Tibial artery (tissue), 4 donors: ENCODE data around the gene KAT2B.
"Not testable (repeated sequence)": the region's sequence is repeated elsewhere in the genome, so short reads cannot be mapped to it uniquely, and the experiment has no call there.

ENCODE experiments used
- DNase-seq, 2 donors: peaks; one replicate each; pipeline ENCODE4 v3.0.0-alpha.2; 2019
- H3K27ac ChIP-seq, 2 donors: fragments of 200-600 bp; sonication (generic) in 1 of 2; 1 replicate in 1 of 2; 2 replicates in 1 of 2; pipeline ENCODE4 v1.5.1; 2018 to 2019; ENCODE audit warnings: mild to moderate bottlenecking in 1 of 2
- H3K27me3 ChIP-seq, 2 donors: fragments of 200-600 bp; sonication (generic) in 1 of 2; one replicate each; pipeline versions ENCODE4 v1.5.1 to v1.6.0; 2016 to 2019
- H3K36me3 ChIP-seq, 3 donors: fragments of 200-600 bp; sonication (generic) in 2 of 3; one replicate each; pipeline ENCODE4 v1.5.1; 2016 to 2019; ENCODE audit warnings: mild to moderate bottlenecking in 2 of 3
- H3K4me1 ChIP-seq, 4 donors: fragments of 200-600 bp; sonication (generic) in 2 of 4; 1 replicate in 3 of 4; 2 replicates in 1 of 4; pipeline ENCODE4 v1.5.1; 2016 to 2019
- H3K4me3 ChIP-seq, 2 donors: fragments of 200-600 bp; sonication (generic) in 1 of 2; 1 replicate in 1 of 2; 2 replicates in 1 of 2; pipeline ENCODE4 v1.5.1; 2018 to 2019; ENCODE audit warnings: mild to moderate bottlenecking in 2 of 2
- H3K9me3 ChIP-seq, 3 donors: fragments of 200-600 bp; sonication (generic) in 1 of 3; one replicate each; pipeline ENCODE4 v1.5.1; 2016 to 2019
- CTCF ChIP-seq, 2 experiments: fragments of 200-600 bp in 1 of 2; fragments of 450-650 bp in 1 of 2; IDR thresholded peaks; one replicate each; pipeline ENCODE4 v1.5.1; 2017 to 2019; ENCODE audit warnings: antibody characterized with exemption in 2 of 2, mild to moderate bottlenecking in 1 of 2, moderate library complexity in 1 of 2
- intact Hi-C: fragments of 100-400 bp; cut with DNase I; formaldehyde crosslinking; loops from one replicate; pipeline ENCODE4 v1.15.0; 2023; ENCODE audit warnings: low total_unique reads

Gene KAT2B

GRCh38 chr3:20008646-20009045 lies 31.6 kb upstream of the KAT2B start:
- DNase-seq, result no peak
- H3K36me3 ChIP-seq, result no peaks in the 10 kb centered on the region
- no peaks in the 10 kb centered on the region for H3K9me3 ChIP-seq
- no peaks in the 10 kb centered on the region for H3K4me1 ChIP-seq
- no peak overlapping the region for H3K27ac ChIP-seq
- TF ChIP-seq CTCF (IDR thresholded peaks at IDR 0.05), result no peak
- intact Hi-C loops, result no loop called here
- no peak overlapping the region for H3K4me3 ChIP-seq
- no peaks in the 10 kb centered on the region for H3K27me3 ChIP-seq

- H3K4me3 ChIP-seq, result no peak within 1 kb of the TSS
- no peaks in the 10 kb centered on the region for H3K4me1 ChIP-seq
- H3K36me3 ChIP-seq, result no peaks in the 10 kb centered on the region
- TF ChIP-seq CTCF (IDR thresholded peaks at IDR 0.05), result no peak
- H3K27ac ChIP-seq, result no peak within 1 kb of the TSS
- H3K9me3 ChIP-seq, result no peaks in the 10 kb centered on the region
- intact Hi-C loops, result no loop called here
- no peak for DNase-seq
- no peaks in the 10 kb centered on the region for H3K27me3 ChIP-seq
These were observed 28.1 kb upstream of the KAT2B start, which contains the start of gene PP2D1 for GRCh38 chr3:20012164-20012563. Gene PP2D1, minus strand, starts transcription at chr3:20012264. Its CDS starts 192 bp downstream, at chr3:20012072.

GRCh38 chr3:20013396-20013795 lies 26.9 kb upstream of the KAT2B start:
- Histone ChIP-seq H3K27me3 (no peaks in the 10 kb centered on the region), H3K4me1 (no peaks in the 10 kb centered on the region), H3K36me3 (no peaks in the 10 kb centered on the region), H3K9me3 (no peaks in the 10 kb centered on the region), H3K4me3 (no peak overlapping the region), H3K27ac (no peak overlapping the region)
- intact Hi-C loops, result no loop called here
- DNase-seq, result no peak
- TF ChIP-seq CTCF (IDR thresholded peaks at IDR 0.05), result no peak

GRCh38 chr3:20015525-20015924 lies 24.7 kb upstream of the KAT2B start:
- DNase-seq, result no peak
- no peaks in the 10 kb centered on the region for H3K36me3 ChIP-seq
- H3K4me1 ChIP-seq, result no peaks in the 10 kb centered on the region
- intact Hi-C loops, result no loop called here
- no peaks in the 10 kb centered on the region for H3K9me3 ChIP-seq
- no peaks in the 10 kb centered on the region for H3K27me3 ChIP-seq
- H3K4me3 ChIP-seq, result no peak overlapping the region
- no peak for TF ChIP-seq CTCF (IDR thresholded peaks at IDR 0.05)
- H3K27ac ChIP-seq, result no peak overlapping the region

- H3K4me1 ChIP-seq, H3K4me3 ChIP-seq, H3K9me3 ChIP-seq, intact Hi-C loops, H3K27ac ChIP-seq, H3K36me3 ChIP-seq, DNase-seq, H3K27me3 ChIP-seq: not testable (repeated sequence)
These were observed 24.2 kb upstream of the KAT2B start for GRCh38 chr3:20016076-20016475.

GRCh38 chr3:20022954-20023622 lies 17.2 kb upstream of the KAT2B start:
- Histone ChIP-seq H3K4me1 (peaks cover 0 to 19% (median 7%) of the 10 kb centered on the region in 4 donors), H3K27me3 (no peaks in the 10 kb centered on the region), H3K36me3 (no peaks in the 10 kb centered on the region), H3K4me3 (no peak overlapping the region), H3K9me3 (no peaks in the 10 kb centered on the region), H3K27ac (peak overlapping the region; percentile 49 to 59)
- TF ChIP-seq CTCF (IDR thresholded peaks at IDR 0.05), result no peak
- no peak for DNase-seq
- intact Hi-C loops, result no loop called here
